8988T (cell line): ENCODE data around the gene RALY.
"Not testable (repeated sequence)": the region's sequence is repeated elsewhere in the genome, so short reads cannot be mapped to it uniquely, and the experiment has no call there.

ENCODE experiments used
- DNase-seq: peaks from one replicate; pipeline ENCODE4 v3.0.0; 2011

RALY gene

GRCh38 chr20:34111702-34112599 is 118.2 kb downstream of the RALY start, which contains the start of gene EIF2S2:
TSS of gene EIF2S2 (minus strand) at chr20:34112243. CDS start at chr20:34112110, 133 bp downstream.
- DNase-seq, result peak; percentile 88

- DNase-seq, result no peak
Measured at GRCh38 chr20:34112600-34113101, 118.9 kb downstream of the RALY start.

GRCh38 chr20:34114809-34115208 is 121.1 kb downstream of the RALY start:
- DNase-seq, result no peak

- DNase-seq, result no peak
Measured at GRCh38 chr20:34115232-34115631, 121.5 kb downstream of the RALY start.

GRCh38 chr20:34120213-34120612 is 126.5 kb downstream of the RALY start:
- DNase-seq, result no peak

- no peak for DNase-seq
Measured at GRCh38 chr20:34122274-34122980, 128.7 kb downstream of the RALY start.

GRCh38 chr20:34123309-34123708 is 129.6 kb downstream of the RALY start:
- no peak for DNase-seq

GRCh38 chr20:34124469-34125249 is 130.9 kb downstream of the RALY start:
- DNase-seq, result no peak

GRCh38 chr20:34127792-34128191 is 134.1 kb downstream of the RALY start:
- no peak for DNase-seq

- peak; percentile 53 for DNase-seq
Measured at GRCh38 chr20:34129518-34130162, 135.9 kb downstream of the RALY start.

- DNase-seq, result no peak
Measured at GRCh38 chr20:34131491-34131890, 137.8 kb downstream of the RALY start.

GRCh38 chr20:34132491-34132890 is 138.8 kb downstream of the RALY start:
- not testable (repeated sequence) for DNase-seq

GRCh38 chr20:34132943-34133342 is 139.2 kb downstream of the RALY start:
- DNase-seq, result not testable (repeated sequence)

GRCh38 chr20:34133365-34133860 is 139.7 kb downstream of the RALY start:
- not testable (repeated sequence) for DNase-seq
